Pericardium fibroblast (primary cell): ENCODE data around the gene SEC24D. TPM values are rescaled to one million over a fixed set of nuclear protein-coding genes. Genes with fewer than 3 reads are reported as not detected.

Source experiments
- total RNA-seq: library from RNA; depleted of rRNA; stranded (reverse); fragments of >200 nt; gene quantifications from 2 replicates; pipeline ENCODE4 v1.2.3, GENCODE V29; 2015

The SEC24D gene
- total RNA-seq, result 77.3 and 111 TPM in 2 replicates

GRCh38 chr4:118835571-118836300 lies at the start of gene SEC24D:
TSS of gene SEC24D (minus strand) at chr4:118836126. CDS start at chr4:118833696, 2,430 bp downstream.

GRCh38 chr4:118684873-118685811 lies 150.8 kb downstream of the SEC24D start, which contains the start of gene METTL14:
TSS of gene METTL14 (plus strand) at chr4:118685392. CDS start at chr4:118685535, 143 bp downstream.

Other genes starting within 250 kb of the SEC24D start
- 12.9 and 28.9 TPM in 2 replicates for gene METTL14, start 150.7 kb downstream of the SEC24D start, total RNA-seq
- gene SYNPO2, start 52.7 kb upstream of the SEC24D start, total RNA-seq, result 6.8 and 6.9 TPM in 2 replicates